Lung (tissue), 12 donors: ENCODE measurements around the gene CAPZA3. TPM values are rescaled to one million over a fixed set of nuclear protein-coding genes. Genes with fewer than 3 reads are reported as not detected.

Source experiments
- ATAC-seq: fragments of 200-7000 bp; cut with Tn5 transposase; one replicate; pipeline ENCODE4 v1.9.1; 2020; ENCODE audit warnings: moderate number of reproducible peaks; ENCODE audit not compliant: insufficient read depth, low FRiP score
- DNase-seq, 3 donors: peaks; one replicate each; pipeline ENCODE4 v3.0.0-alpha.2; 2013 to 2017
- H3K27ac ChIP-seq, 2 donors: one replicate each; pipeline ENCODE4 v1.5.1; 2013; ENCODE audit warnings: mild to moderate bottlenecking in 2 of 2, moderate library complexity in 2 of 2, control low read depth in 1 of 2, inconsistent platforms in 1 of 2, low read depth in 1 of 2, low read length in 1 of 2
- H3K27me3 ChIP-seq, 3 donors: one replicate each; pipeline ENCODE4 v1.5.1; 2013; ENCODE audit warnings: low read length in 2 of 3; ENCODE audit not compliant: control insufficient read depth in 3 of 3, insufficient read depth in 3 of 3
- H3K36me3 ChIP-seq, 4 donors: one replicate each; pipeline ENCODE4 v1.5.1; 2013; ENCODE audit warnings: low read length in 4 of 4, mild to moderate bottlenecking in 1 of 4, moderate library complexity in 1 of 4; ENCODE audit not compliant: control insufficient read depth in 4 of 4, insufficient read depth in 4 of 4
- H3K4me1 ChIP-seq, 5 donors: one replicate each; pipeline ENCODE4 v1.5.1; 2013; ENCODE audit warnings: low read length in 5 of 5, mild to moderate bottlenecking in 2 of 5, moderate library complexity in 1 of 5; ENCODE audit not compliant: control insufficient read depth in 5 of 5, insufficient read depth in 5 of 5
- H3K4me3 ChIP-seq: one replicate; pipeline ENCODE4 v1.5.1; 2013; ENCODE audit warnings: mild to moderate bottlenecking, control low read depth, moderate library complexity
- H3K9ac ChIP-seq, 2 donors: one replicate each; pipeline ENCODE4 v1.5.1; 2013; ENCODE audit warnings: low read length in 2 of 2, control low read depth in 1 of 2; ENCODE audit not compliant: insufficient read depth in 1 of 2
- H3K9me3 ChIP-seq, 4 donors: one replicate each; pipeline ENCODE4 v1.5.1; 2013; ENCODE audit warnings: low read length in 3 of 4, mild to moderate bottlenecking in 1 of 4, moderate library complexity in 1 of 4; ENCODE audit not compliant: control insufficient read depth in 4 of 4, insufficient read depth in 3 of 4
- CTCF ChIP-seq: IDR thresholded peaks from 2 replicates; pipeline ENCODE4 v1.5.1; 2012; ENCODE audit warnings: mild to moderate bottlenecking; ENCODE audit errors: control extremely low read depth, extremely low read depth
- WGBS, 2 donors: extraction: QIAGEN DNeasy Blood & Tissue Kit; methylation state at CpG; one replicate each; pipeline ENCODE4 v1.1.7; 2013; 5-methylcytosine and 5-hydroxymethylcytosine counted together
- polyA plus RNA-seq, 2 donors: library from polyadenylated mRNA; stranded (reverse); fragments of 200-250 nt; gene quantifications; one replicate each; pipeline ENCODE4 v1.2.1, GENCODE V29; 2013
- total RNA-seq, 2 donors: library from RNA; depleted of rRNA in 1 of 2; stranded (reverse); fragments of >200 nt in 1 of 2; gene quantifications; one replicate each; pipeline ENCODE4 v1.2.1, GENCODE V29; 2014 to 2021
- donor health status: control.
- donor health status: control.
- donor health status: Bipolar disorder and iron deficiency.
- donor health status: healthy.
- donor health status: DM: yes; HTN: yes; CAD: no.

Gene CAPZA3
- total and polyA plus RNA-seq, 4 donors: not detected

GRCh38 chr12:18696971-18697602 lies 40.8 kb upstream of the CAPZA3 start:
- Histone ChIP-seq H3K4me3 (no peak overlapping the region), H3K9ac (no peak overlapping the region), H3K36me3 (no peaks in the 10 kb centered on the region), H3K4me1 (no peaks in the 10 kb centered on the region), H3K27ac (no peak overlapping the region), H3K9me3 (no peaks in the 10 kb centered on the region), H3K27me3 (no peaks in the 10 kb centered on the region)
- DNase-seq (no peak), ATAC-seq (no peak)
- no peak for TF ChIP-seq CTCF

GRCh38 chr12:18700271-18700670 lies 37.6 kb upstream of the CAPZA3 start:
- no peak for TF ChIP-seq CTCF
- Histone ChIP-seq H3K27me3 (no peaks in the 10 kb centered on the region), H3K27ac (no peak overlapping the region), H3K9ac (no peak overlapping the region), H3K4me3 (no peak overlapping the region), H3K9me3 (no peaks in the 10 kb centered on the region), H3K36me3 (no peaks in the 10 kb centered on the region), H3K4me1 (no peaks in the 10 kb centered on the region)
- DNase-seq: peak; percentile 14 to 40 (median 34)
- 83 to 95% methylated on average over 3 of the region's 3 CpGs for WGBS, 2 donors
- peak; percentile 34 for ATAC-seq

GRCh38 chr12:18703321-18703720 lies 34.6 kb upstream of the CAPZA3 start:
- WGBS, 2 donors: 63 to 77% methylated on average over 2 of the region's 2 CpGs

More at GRCh38 chr12:18703321-18703720, 34.6 kb upstream of the CAPZA3 start:
- Histone ChIP-seq H3K9me3 (peaks cover 0 to 2% (median 0%) of the 10 kb centered on the region in 4 donors), H3K4me1 (no peaks in the 10 kb centered on the region), H3K27ac (no peak overlapping the region), H3K36me3 (no peaks in the 10 kb centered on the region), H3K9ac (no peak overlapping the region), H3K27me3 (no peaks in the 10 kb centered on the region), H3K4me3 (no peak overlapping the region)
- TF ChIP-seq CTCF: no peak
- DNase-seq: no peak
- no peak for ATAC-seq
